DMS79 treated with DMSO at 0.1 percent for 48 hours (cell line): Measurements from ENCODE around the gene MAL.
A peak's percentile ranks its signal among the peaks of the same experiment; 100 is the strongest.

Experiments
- DNase-seq: peaks from one replicate; lab custom pipeline; 2025; lab: John Stamatoyannopoulos, UW

The MAL gene

GRCh38 chr2:95016616-95017015, 8.9 kb upstream of the MAL start:
- DNase-seq, result no peak

- DNase-seq, result no peak
These were observed 8.4 kb upstream of the MAL start for GRCh38 chr2:95017071-95017501.

GRCh38 chr2:95017836-95018235, 7.7 kb upstream of the MAL start:
- DNase-seq, result no peak

GRCh38 chr2:95018301-95018700, 7.2 kb upstream of the MAL start:
- no peak for DNase-seq

GRCh38 chr2:95018861-95019550, 6.5 kb upstream of the MAL start:
- peak; percentile 89 for DNase-seq

- DNase-seq, result no peak
These were observed 5.9 kb upstream of the MAL start for GRCh38 chr2:95019572-95019971.

GRCh38 chr2:95020275-95021022, 5.1 kb upstream of the MAL start:
- DNase-seq, result peak; percentile 48

GRCh38 chr2:95021023-95021416, 4.5 kb upstream of the MAL start:
- peak; percentile 88 for DNase-seq

GRCh38 chr2:95021847-95022246, 3.7 kb upstream of the MAL start:
- DNase-seq, result no peak

- peak; percentile 69 for DNase-seq
These were observed 2.9 kb upstream of the MAL start for GRCh38 chr2:95022309-95023221.

GRCh38 chr2:95023222-95023597, 2.3 kb upstream of the MAL start:
- DNase-seq, result peak; percentile 38

- peak; percentile 65 for DNase-seq
These were observed 1.1 kb upstream of the MAL start for GRCh38 chr2:95024371-95024770.

- peak; percentile 65 for DNase-seq
These were observed 525 bp upstream of the MAL start for GRCh38 chr2:95024960-95025405.

GRCh38 chr2:95026471-95027368, 1.2 kb downstream of the MAL start:
- DNase-seq, result peak; percentile 29

GRCh38 chr2:95027369-95027720, 1.8 kb downstream of the MAL start:
- no peak for DNase-seq

- no peak for DNase-seq
These were observed 4.4 kb downstream of the MAL start for GRCh38 chr2:95029898-95030341.

GRCh38 chr2:95030496-95030895, 5.0 kb downstream of the MAL start:
- DNase-seq, result no peak

- peak; percentile 20 for DNase-seq
These were observed 5.7 kb downstream of the MAL start for GRCh38 chr2:95031076-95031725.

- DNase-seq, result no peak
These were observed 6.2 kb downstream of the MAL start for GRCh38 chr2:95031726-95032116.

- no peak for DNase-seq
These were observed 6.8 kb downstream of the MAL start for GRCh38 chr2:95032341-95032740.
